ENCODE measurements around the gene PEA15.

The PEA15 gene

DNA sequence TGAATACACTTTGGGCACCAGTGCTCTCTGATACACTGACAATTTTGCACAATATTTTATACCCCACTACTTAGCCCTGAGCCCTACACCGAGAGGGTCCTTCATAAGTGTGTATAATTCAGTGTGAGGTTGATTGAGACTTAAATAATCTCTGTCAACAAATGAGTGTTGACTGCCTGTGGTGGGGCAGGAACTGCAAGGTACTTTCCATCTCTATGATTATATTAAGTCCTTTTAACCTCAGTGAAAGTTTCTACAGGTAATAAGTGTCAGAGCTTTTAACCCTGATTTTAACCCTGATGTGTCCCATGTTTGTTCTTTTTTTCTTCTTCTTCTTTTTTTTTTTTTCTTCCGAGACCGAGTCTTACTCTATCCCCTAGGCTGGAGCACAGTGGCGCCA lies 9.0 kb upstream of the PEA15 start:
- Histone ChIP-seq H3K9me3 (ENCODE audit: control insufficient read depth, low read length) (no peaks in the 10 kb centered on the region), H3K4me1 (ENCODE audit: control insufficient read depth, insufficient read depth, low read length) (peaks cover 5% of the 10 kb centered on the region), H3K36me3 (ENCODE audit: control insufficient read depth, insufficient read depth, low read length, severe bottlenecking) (no peaks in the 10 kb centered on the region), H3K4me3 (ENCODE audit: low read length) (no peak overlapping the region), H3K9ac (ENCODE audit: low read length) (no peak overlapping the region), H3K27me3 (replicated peaks; ENCODE audit: control insufficient read depth, insufficient read depth, low read length) (peaks cover 18% of the 10 kb centered on the region)
- no peak for DNase-seq (ENCODE audit: low read depth)

DNA sequence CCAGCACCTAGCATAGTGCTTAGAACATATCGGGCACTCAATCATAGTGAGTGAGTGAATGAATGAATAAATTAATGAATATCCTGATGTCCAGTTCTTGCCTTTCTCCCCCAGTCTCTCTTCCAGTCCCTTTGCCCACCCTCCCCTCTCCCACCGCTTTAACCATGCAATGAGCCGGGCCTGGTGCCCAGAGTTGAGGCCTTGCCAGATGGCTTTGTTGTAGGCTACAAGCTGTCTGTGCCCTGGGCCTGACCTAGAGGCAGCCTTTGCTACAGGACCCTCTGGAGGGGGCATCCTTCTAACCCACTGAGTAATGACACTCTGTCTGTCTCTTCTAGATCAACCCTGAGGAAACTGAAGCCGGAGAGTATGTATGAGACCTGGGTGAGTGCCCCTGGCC lies 8.0 kb upstream of the PEA15 start:
- Histone ChIP-seq H3K9ac (ENCODE audit: low read length) (no peak overlapping the region), H3K36me3 (ENCODE audit: control insufficient read depth, insufficient read depth, low read length, severe bottlenecking) (no peaks in the 10 kb centered on the region), H3K9me3 (ENCODE audit: control insufficient read depth, low read length) (no peaks in the 10 kb centered on the region), H3K4me1 (ENCODE audit: control insufficient read depth, insufficient read depth, low read length) (peaks cover 5% of the 10 kb centered on the region), H3K27me3 (replicated peaks; ENCODE audit: control insufficient read depth, insufficient read depth, low read length) (peaks cover 16% of the 10 kb centered on the region), H3K4me3 (ENCODE audit: low read length) (no peak overlapping the region)
- DNase-seq (ENCODE audit: low read depth): no peak

DNA sequence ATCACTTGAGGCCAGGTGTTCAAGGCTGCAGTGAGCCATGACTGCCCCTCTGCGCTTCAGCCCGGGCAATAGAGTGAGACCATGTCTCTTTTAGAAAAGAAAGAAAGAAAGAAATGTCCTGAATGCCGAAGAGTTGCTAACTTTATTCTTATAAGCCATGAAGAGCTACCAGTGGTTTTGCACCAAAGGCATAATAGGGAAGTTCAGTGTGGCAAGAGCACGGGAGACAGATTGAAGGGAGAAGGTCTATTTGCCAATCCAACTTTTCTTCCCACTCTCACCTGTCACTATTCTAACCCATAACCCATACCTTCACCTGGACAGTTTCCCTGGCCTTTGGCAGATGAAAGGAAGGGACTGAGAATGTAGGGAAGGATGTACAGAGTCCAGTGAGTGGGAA lies 4.4 kb upstream of the PEA15 start:
- no peak overlapping the region for H3K9ac ChIP-seq (ENCODE audit: low read length)
- DNase-seq (ENCODE audit: low read depth): no peak

DNA sequence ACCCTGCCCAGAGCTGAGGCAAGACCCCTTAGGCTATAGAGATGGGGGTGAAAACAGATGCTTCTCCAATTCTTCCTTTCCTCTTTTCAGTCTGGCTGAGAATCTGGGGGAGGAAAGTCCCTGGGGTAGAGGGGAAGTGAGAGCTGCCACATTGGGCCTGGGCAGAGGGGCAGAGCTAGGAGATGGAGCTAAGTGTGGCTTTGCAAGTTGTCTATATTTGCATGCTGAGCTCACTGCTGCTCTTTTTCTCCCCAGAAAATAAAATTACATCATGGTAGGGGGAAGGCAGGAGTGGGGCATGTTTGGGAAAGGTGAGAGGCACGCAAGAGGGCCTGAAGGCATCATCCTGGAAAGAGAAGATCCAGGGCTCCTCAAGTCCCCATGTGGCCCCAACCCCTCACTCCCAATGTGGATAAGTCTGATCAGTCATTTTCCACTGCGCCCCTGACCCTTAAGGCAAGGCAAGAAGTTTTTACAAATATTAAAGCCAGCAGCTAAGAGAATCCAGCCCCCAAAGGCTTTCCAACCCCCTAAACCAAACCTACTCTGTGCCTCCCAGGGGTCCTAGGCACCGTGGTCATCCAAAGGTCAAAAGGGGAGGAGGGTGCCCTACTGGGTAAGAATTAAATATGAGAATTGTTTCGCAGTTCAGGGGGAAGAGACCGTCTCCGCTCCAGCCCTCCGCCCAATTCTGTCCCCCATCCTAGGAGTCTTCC lies 500 bp upstream of the PEA15 start:
- H3K4me1 ChIP-seq (ENCODE audit: control insufficient read depth, insufficient read depth, low read length): peaks cover 42% of the 10 kb centered on the region
- peak; percentile 27 for DNase-seq (ENCODE audit: low read depth)
- no peaks in the 10 kb centered on the region for H3K9me3 ChIP-seq (ENCODE audit: control insufficient read depth, low read length)
- peak overlapping the region; percentile 69 for H3K9ac ChIP-seq (ENCODE audit: low read length)
- H3K4me3 ChIP-seq (ENCODE audit: low read length): peak overlapping the region; percentile 43
- H3K36me3 ChIP-seq (ENCODE audit: control insufficient read depth, insufficient read depth, low read length, severe bottlenecking): peaks cover 23% of the 10 kb centered on the region
- no peaks in the 10 kb centered on the region for H3K27me3 ChIP-seq (replicated peaks; ENCODE audit: control insufficient read depth, insufficient read depth, low read length)

More for the DNA sequence above, 4.4 kb upstream of the PEA15 start:
- Histone ChIP-seq H3K4me3 (ENCODE audit: low read length) (no peak overlapping the region), H3K27me3 (replicated peaks; ENCODE audit: control insufficient read depth, insufficient read depth, low read length) (peaks cover 5% of the 10 kb centered on the region), H3K36me3 (ENCODE audit: control insufficient read depth, insufficient read depth, low read length, severe bottlenecking) (no peaks in the 10 kb centered on the region), H3K9me3 (ENCODE audit: control insufficient read depth, low read length) (no peaks in the 10 kb centered on the region), H3K4me1 (ENCODE audit: control insufficient read depth, insufficient read depth, low read length) (peaks cover 6% of the 10 kb centered on the region)

DNA sequence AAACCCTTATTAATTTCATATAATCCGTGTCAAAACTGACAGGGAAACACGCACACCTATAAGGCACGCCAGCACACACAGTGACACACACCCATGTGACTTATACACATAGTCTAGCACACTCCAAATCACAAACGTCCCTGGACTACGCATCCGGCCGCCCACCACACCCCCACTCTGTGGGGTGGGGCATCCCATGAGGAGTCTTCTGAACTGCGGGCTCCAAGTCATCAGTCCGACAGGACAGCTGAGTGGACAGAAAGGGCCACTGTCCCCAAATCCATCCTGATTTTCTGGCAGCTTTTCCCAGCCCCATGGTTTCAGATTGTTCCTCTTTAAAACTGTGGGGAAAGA lies 829 bp downstream of the PEA15 start:
- Histone ChIP-seq H3K4me3 (ENCODE audit: low read length) (peak overlapping the region; percentile 91), H3K9me3 (ENCODE audit: control insufficient read depth, low read length) (no peaks in the 10 kb centered on the region), H3K36me3 (ENCODE audit: control insufficient read depth, insufficient read depth, low read length, severe bottlenecking) (peaks cover 32% of the 10 kb centered on the region), H3K4me1 (ENCODE audit: control insufficient read depth, insufficient read depth, low read length) (peaks cover 53% of the 10 kb centered on the region), H3K27me3 (replicated peaks; ENCODE audit: control insufficient read depth, insufficient read depth, low read length) (no peaks in the 10 kb centered on the region), H3K9ac (ENCODE audit: low read length) (peak overlapping the region; percentile 96)
- DNase-seq (ENCODE audit: low read depth): peak; percentile 69

GRCh38 chr1:160206421-160207117 lies 1.4 kb downstream of the PEA15 start:
- peak; percentile 87 for DNase-seq (ENCODE audit: low read depth)
- no peaks in the 10 kb centered on the region for H3K27me3 ChIP-seq (replicated peaks; ENCODE audit: control insufficient read depth, insufficient read depth, low read length)
- peaks cover 37% of the 10 kb centered on the region for H3K36me3 ChIP-seq (ENCODE audit: control insufficient read depth, insufficient read depth, low read length, severe bottlenecking)
- no peaks in the 10 kb centered on the region for H3K9me3 ChIP-seq (ENCODE audit: control insufficient read depth, low read length)
- H3K4me1 ChIP-seq (ENCODE audit: control insufficient read depth, insufficient read depth, low read length): peaks cover 53% of the 10 kb centered on the region
- H3K4me3 ChIP-seq (ENCODE audit: low read length): peak overlapping the region; percentile 91
- peak overlapping the region; percentile 96 for H3K9ac ChIP-seq (ENCODE audit: low read length)

- no peaks in the 10 kb centered on the region for H3K27me3 ChIP-seq (replicated peaks; ENCODE audit: control insufficient read depth, insufficient read depth, low read length)
- peak overlapping the region; percentile 91 for H3K4me3 ChIP-seq (ENCODE audit: low read length)
- no peaks in the 10 kb centered on the region for H3K9me3 ChIP-seq (ENCODE audit: control insufficient read depth, low read length)
- no peak for DNase-seq (ENCODE audit: low read depth)
- H3K36me3 ChIP-seq (ENCODE audit: control insufficient read depth, insufficient read depth, low read length, severe bottlenecking): peaks cover 44% of the 10 kb centered on the region
- peak overlapping the region; percentile 96 for H3K9ac ChIP-seq (ENCODE audit: low read length)
- peaks cover 53% of the 10 kb centered on the region for H3K4me1 ChIP-seq (ENCODE audit: control insufficient read depth, insufficient read depth, low read length)
Measured at GRCh38 chr1:160207118-160207650, 2.0 kb downstream of the PEA15 start.

- H3K27me3 ChIP-seq (replicated peaks; ENCODE audit: control insufficient read depth, insufficient read depth, low read length): no peaks in the 10 kb centered on the region
- DNase-seq (ENCODE audit: low read depth): no peak
- H3K9me3 ChIP-seq (ENCODE audit: control insufficient read depth, low read length): no peaks in the 10 kb centered on the region
- H3K4me1 ChIP-seq (ENCODE audit: control insufficient read depth, insufficient read depth, low read length): peaks cover 53% of the 10 kb centered on the region
- peaks cover 51% of the 10 kb centered on the region for H3K36me3 ChIP-seq (ENCODE audit: control insufficient read depth, insufficient read depth, low read length, severe bottlenecking)
- H3K4me3 ChIP-seq (ENCODE audit: low read length): peak overlapping the region; percentile 29
- peak overlapping the region; percentile 96 for H3K9ac ChIP-seq (ENCODE audit: low read length)
Measured at GRCh38 chr1:160207771-160208556, 2.8 kb downstream of the PEA15 start.

GRCh38 chr1:160208557-160209320 lies 3.6 kb downstream of the PEA15 start:
- no peaks in the 10 kb centered on the region for H3K9me3 ChIP-seq (ENCODE audit: control insufficient read depth, low read length)
- H3K9ac ChIP-seq (ENCODE audit: low read length): peak overlapping the region; percentile 96
- no peak for DNase-seq (ENCODE audit: low read depth)
- peaks cover 53% of the 10 kb centered on the region for H3K4me1 ChIP-seq (ENCODE audit: control insufficient read depth, insufficient read depth, low read length)
- no peaks in the 10 kb centered on the region for H3K27me3 ChIP-seq (replicated peaks; ENCODE audit: control insufficient read depth, insufficient read depth, low read length)
- peak overlapping the region; percentile 29 for H3K4me3 ChIP-seq (ENCODE audit: low read length)
- peaks cover 58% of the 10 kb centered on the region for H3K36me3 ChIP-seq (ENCODE audit: control insufficient read depth, insufficient read depth, low read length, severe bottlenecking)

- H3K9me3 ChIP-seq (ENCODE audit: control insufficient read depth, low read length): no peaks in the 10 kb centered on the region
- peak; percentile 42 for DNase-seq (ENCODE audit: low read depth)
- peaks cover 52% of the 10 kb centered on the region for H3K4me1 ChIP-seq (ENCODE audit: control insufficient read depth, insufficient read depth, low read length)
- H3K9ac ChIP-seq (ENCODE audit: low read length): peak overlapping the region; percentile 3
- peak overlapping the region; percentile 29 for H3K4me3 ChIP-seq (ENCODE audit: low read length)
- H3K36me3 ChIP-seq (ENCODE audit: control insufficient read depth, insufficient read depth, low read length, severe bottlenecking): peaks cover 66% of the 10 kb centered on the region
- H3K27me3 ChIP-seq (replicated peaks; ENCODE audit: control insufficient read depth, insufficient read depth, low read length): no peaks in the 10 kb centered on the region
Measured at GRCh38 chr1:160209321-160210046, 4.3 kb downstream of the PEA15 start.
